ENCODE measurements around the gene SPATS2. TPM values are rescaled to one million over a fixed set of nuclear protein-coding genes. Genes with fewer than 3 reads are reported as not detected.

SPATS2 gene
- total RNA-seq, 2 donors from 2014 or later = 17.2 to 21.9 TPM

DNA sequence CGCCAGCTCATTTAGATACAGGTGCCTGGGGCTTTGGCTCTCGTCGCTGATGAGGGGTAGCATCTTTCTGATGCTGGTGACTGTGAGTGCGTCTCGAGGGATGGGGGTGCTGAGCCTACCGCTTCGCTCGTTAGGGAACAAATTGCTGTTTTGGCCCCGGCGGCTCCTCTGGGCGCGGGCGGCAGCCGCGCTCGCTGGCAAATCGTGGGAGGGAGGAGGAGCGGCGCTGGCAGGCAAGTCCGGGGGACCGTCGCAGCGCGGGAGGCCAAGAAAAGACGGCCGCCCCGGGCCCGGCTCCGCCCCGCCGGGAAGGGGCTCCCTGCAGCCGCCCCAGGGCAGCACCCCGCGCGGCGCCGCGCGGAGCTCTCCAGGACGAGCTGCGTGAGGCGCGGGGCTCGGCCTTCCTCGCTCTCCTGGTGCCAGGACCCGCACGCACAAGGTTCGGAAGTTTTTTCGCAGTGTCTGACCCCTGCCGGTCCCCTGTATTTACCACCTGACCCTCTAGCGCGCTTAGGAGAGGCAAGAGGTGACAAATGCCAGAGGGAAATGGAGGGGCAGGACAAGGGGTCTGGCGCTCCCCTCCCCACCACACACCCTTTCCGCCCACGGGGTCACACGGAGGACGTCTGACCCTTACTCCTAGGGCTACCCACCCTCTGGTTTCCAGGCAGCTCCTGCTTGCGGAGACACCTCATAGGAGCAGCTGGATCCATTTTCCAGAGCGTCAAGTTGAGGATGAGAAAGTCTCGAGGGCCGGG is 170.7 kb downstream of the SPATS2 start:
- TF ChIP-seq, protein P1, sequence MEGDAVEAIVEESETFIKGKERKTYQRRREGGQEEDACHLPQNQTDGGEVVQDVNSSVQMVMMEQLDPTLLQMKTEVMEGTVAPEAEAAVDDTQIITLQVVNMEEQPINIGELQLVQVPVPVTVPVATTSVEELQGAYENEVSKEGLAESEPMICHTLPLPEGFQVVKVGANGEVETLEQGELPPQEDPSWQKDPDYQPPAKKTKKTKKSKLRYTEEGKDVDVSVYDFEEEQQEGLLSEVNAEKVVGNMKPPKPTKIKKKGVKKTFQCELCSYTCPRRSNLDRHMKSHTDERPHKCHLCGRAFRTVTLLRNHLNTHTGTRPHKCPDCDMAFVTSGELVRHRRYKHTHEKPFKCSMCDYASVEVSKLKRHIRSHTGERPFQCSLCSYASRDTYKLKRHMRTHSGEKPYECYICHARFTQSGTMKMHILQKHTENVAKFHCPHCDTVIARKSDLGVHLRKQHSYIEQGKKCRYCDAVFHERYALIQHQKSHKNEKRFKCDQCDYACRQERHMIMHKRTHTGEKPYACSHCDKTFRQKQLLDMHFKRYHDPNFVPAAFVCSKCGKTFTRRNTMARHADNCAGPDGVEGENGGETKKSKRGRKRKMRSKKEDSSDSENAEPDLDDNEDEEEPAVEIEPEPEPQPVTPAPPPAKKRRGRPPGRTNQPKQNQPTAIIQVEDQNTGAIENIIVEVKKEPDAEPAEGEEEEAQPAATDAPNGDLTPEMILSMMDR (IDR thresholded peaks at IDR 0.05) = no peak
- DNase-seq = no peak
- H3K4me3 ChIP-seq = peak overlapping the region; percentile 46
- no peak overlapping the region for H3K27ac ChIP-seq
- H3K27me3 ChIP-seq = peaks cover 34% of the 10 kb centered on the region
- intact Hi-C loops (cut with DNase I) = no loop called here
- H3K36me3 ChIP-seq = no peaks in the 10 kb centered on the region
- peaks cover 5% of the 10 kb centered on the region for H3K4me1 ChIP-seq
- H3K9ac ChIP-seq (ENCODE audit: low read depth in 2 of 2, low read length in 2 of 2) = peak overlapping the region in 1 of 2 donors; percentile 53
- no peaks in the 10 kb centered on the region for H3K9me3 ChIP-seq

DNA sequence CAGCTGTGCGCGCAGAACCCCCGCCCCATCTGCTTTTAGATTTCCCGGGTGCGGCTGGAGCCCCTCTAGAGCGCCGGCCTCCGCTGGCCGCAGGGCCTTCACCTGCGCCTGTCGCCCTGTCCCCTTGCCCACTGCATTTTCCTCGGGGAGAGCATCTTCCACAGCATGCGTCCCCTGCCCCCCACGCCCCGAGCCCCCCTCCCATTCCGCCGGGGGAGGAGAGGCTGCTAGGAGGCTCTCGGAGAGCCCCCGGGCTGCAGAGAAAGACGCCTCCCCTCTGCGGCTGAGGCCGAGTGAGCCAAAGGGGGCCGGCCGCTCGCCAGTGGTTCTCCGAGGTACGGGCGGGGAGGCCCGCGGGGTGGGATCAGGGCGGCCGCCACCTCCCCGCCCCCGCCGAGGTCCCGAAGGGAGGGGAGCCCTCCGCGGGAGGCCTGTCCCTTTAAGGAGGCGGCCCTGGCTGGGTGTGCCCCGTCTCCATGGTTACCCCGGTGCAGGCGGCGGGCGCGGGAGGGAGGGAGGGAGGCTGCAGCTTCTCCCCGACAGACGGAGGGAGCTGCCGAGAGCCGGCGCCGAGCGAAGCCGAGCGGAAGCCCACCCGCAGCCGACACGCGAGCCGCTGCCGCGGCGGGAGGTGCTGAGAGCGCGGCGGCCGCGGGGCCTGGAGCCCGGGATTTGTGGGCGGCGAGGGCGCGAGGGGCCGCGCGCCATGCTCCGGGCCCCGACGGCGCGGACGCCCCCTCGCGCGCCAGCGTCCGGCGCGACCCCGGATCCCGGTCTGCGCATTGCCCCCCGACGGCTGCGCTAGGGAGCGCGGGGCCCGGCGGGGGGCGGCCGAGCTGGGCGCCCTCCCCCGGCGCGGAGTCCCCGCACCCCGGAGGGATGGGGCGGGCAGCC is 171.5 kb downstream of the SPATS2 start, which contains the start of gene KCNH3:
TSS of gene KCNH3 (plus strand) at position 521 of the 894 bp plus-strand sequence. CDS start 387 bp downstream, outside the sequence.
- Histone ChIP-seq H3K4me1 (peaks cover 5% of the 10 kb centered on the region), H3K9ac (ENCODE audit: low read depth in 2 of 2, low read length in 2 of 2) (peak within 1 kb of the TSS in 1 of 2 donors; percentile 53), H3K27me3 (peaks cover 34% of the 10 kb centered on the region), H3K4me3 (peak within 1 kb of the TSS; percentile 46), H3K9me3 (no peaks in the 10 kb centered on the region), H3K36me3 (no peaks in the 10 kb centered on the region), H3K27ac (no peak within 1 kb of the TSS)
- TF ChIP-seq, protein P1 (IDR thresholded peaks at IDR 0.05) = no peak
- DNase-seq = peak; percentile 89
- intact Hi-C loops (cut with DNase I) = no loop called here

DNA sequence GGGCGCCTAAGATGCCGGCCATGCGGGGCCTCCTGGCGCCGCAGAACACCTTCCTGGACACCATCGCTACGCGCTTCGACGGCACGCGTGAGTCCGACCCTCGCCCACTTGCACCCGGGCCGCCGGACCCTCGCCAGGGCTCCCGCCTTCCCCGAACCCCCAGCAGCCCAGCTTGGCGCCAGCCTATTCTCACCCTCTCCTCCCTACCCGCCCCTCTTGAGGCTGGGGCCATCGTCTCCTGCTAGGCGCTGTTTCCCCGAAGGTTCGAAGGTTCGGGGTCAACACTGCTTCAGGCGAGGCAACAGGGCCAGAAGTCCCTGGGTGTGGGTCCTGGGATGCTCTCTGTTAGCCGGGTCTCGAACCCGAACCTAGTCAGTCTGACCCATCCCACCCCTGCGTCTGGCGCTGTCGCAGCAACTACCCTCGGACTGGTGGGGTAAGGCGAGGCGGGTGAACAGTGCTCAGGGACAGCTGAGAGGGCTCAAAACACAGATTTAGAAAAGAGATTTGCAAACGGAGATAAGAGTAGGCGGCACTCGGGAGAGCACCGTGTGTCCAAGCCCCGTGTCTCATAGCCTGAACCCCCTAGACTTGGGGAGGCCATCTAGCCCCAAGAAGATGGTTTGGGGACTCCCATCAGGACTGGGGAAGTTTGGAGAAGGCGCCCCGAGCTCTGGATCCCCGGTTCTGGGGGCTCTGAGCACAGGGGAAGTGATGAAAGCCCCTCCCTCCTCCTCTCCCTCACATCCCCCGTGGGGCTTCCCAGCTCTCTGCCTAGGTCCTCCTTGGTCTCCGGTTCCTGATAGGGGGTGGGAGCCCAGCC is 172.4 kb downstream of the SPATS2 start:
- Histone ChIP-seq H3K4me3 (no peak overlapping the region), H3K27ac (no peak overlapping the region), H3K9ac (ENCODE audit: low read depth in 2 of 2, low read length in 2 of 2) (no peak overlapping the region), H3K27me3 (peaks cover 34% of the 10 kb centered on the region), H3K4me1 (peaks cover 5% of the 10 kb centered on the region), H3K36me3 (no peaks in the 10 kb centered on the region), H3K9me3 (no peaks in the 10 kb centered on the region)
- DNase-seq = no peak
- TF ChIP-seq, protein P1 (IDR thresholded peaks at IDR 0.05) = no peak
- intact Hi-C loops (cut with DNase I) = no loop called here

DNA sequence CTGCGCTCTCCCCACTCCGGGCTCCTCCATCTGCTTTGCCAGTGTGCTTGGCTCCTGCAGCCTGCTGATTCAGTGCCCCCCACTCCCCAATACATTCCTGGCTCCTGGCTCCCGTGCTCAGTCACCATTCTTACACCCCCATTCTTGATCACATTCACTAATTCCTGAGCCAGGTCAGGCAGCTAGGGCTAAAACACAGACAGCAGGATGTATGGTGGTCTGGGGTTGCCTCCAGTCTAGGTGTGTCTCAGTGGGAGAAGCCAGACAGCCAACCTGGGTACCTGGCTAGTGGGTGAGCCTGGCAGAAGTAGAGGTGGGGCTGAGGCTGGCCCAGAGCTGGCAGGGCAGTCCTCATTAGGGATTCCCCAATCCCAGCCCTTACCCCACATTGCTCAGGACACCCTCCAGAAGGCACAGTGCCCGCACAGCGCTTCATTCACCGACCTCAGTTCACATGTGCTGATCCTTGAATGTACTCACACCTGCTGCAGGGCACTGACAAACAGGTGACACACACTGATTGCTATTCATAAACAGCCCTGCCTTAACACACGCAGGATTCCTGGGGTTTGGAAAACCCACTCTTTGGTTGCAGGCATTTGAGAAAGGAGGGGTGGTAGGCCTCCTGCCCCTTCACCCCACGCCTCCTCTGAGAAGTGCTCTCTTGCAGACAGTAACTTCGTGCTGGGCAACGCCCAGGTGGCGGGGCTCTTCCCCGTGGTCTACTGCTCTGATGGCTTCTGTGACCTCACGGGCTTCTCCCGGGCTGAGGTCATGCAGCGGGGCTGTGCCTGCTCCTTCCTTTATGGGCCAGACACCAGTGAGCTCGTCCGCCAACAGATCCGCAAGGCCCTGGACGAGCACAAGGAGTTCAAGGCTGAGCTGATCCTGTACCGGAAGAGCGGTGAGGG is 173.2 kb downstream of the SPATS2 start:
- Histone ChIP-seq H3K9ac (ENCODE audit: low read depth in 2 of 2, low read length in 2 of 2) (no peak overlapping the region), H3K27me3 (peaks cover 34% of the 10 kb centered on the region), H3K9me3 (no peaks in the 10 kb centered on the region), H3K4me1 (peaks cover 5% of the 10 kb centered on the region), H3K27ac (no peak overlapping the region), H3K36me3 (no peaks in the 10 kb centered on the region), H3K4me3 (no peak overlapping the region)
- TF ChIP-seq, protein P1 (IDR thresholded peaks at IDR 0.05) = no peak
- intact Hi-C loops (cut with DNase I) = no loop called here
- no peak for DNase-seq
